Mucosa of stomach (tissue), 1 donor: ENCODE results near the gene EXOC5.
"Not testable (repeated sequence)": the region's sequence is repeated elsewhere in the genome, so short reads cannot be mapped to it uniquely, and the experiment has no call there.

Source experiments
- H3K27me3 ChIP-seq: one replicate; pipeline ENCODE4 v1.7.0; 2013; ENCODE audit warnings: mild to moderate bottlenecking, low read length; ENCODE audit not compliant: control insufficient read depth, insufficient read depth
- H3K36me3 ChIP-seq: one replicate; pipeline ENCODE4 v1.7.0; 2013; ENCODE audit warnings: low read length; ENCODE audit not compliant: control insufficient read depth, insufficient read depth
- H3K4me1 ChIP-seq: one replicate; pipeline ENCODE4 v1.7.0; 2013; ENCODE audit warnings: mild to moderate bottlenecking, low read length; ENCODE audit not compliant: control insufficient read depth, insufficient read depth
- H3K4me3 ChIP-seq: one replicate; pipeline ENCODE4 v1.7.0; 2013; ENCODE audit warnings: low read length
- H3K9ac ChIP-seq: one replicate; pipeline ENCODE4 v1.7.0; 2013; ENCODE audit warnings: mild to moderate bottlenecking, low read length, moderate library complexity
- H3K9me3 ChIP-seq: one replicate; pipeline ENCODE4 v1.7.0; 2013; ENCODE audit warnings: mild to moderate bottlenecking, low read length, moderate library complexity; ENCODE audit not compliant: control insufficient read depth
- donor health status: Pancreatic carcinoma.

The EXOC5 gene

GRCh38 chr14:57287745-57288144, 19.0 kb upstream of the EXOC5 start:
- no peaks in the 10 kb centered on the region for H3K4me1 ChIP-seq
- no peaks in the 10 kb centered on the region for H3K36me3 ChIP-seq
- H3K9me3 ChIP-seq, result no peaks in the 10 kb centered on the region

GRCh38 chr14:57277062-57277461, 8.4 kb upstream of the EXOC5 start:
- H3K4me3 ChIP-seq, result no peak overlapping the region
- peaks cover 5% of the 10 kb centered on the region for H3K36me3 ChIP-seq
- no peaks in the 10 kb centered on the region for H3K27me3 ChIP-seq
- H3K9ac ChIP-seq, result no peak overlapping the region
- H3K9me3 ChIP-seq, result no peaks in the 10 kb centered on the region
- no peaks in the 10 kb centered on the region for H3K4me1 ChIP-seq

More at GRCh38 chr14:57287745-57288144, 19.0 kb upstream of the EXOC5 start:
- Histone ChIP-seq H3K27me3 (no peaks in the 10 kb centered on the region), H3K4me3 (no peak overlapping the region), H3K9ac (no peak overlapping the region)

- Histone ChIP-seq H3K9ac (no peak overlapping the region), H3K4me3 (no peak overlapping the region), H3K36me3 (no peaks in the 10 kb centered on the region)
Observed at GRCh38 chr14:57275023-57275664, 6.4 kb upstream of the EXOC5 start.

DNA sequence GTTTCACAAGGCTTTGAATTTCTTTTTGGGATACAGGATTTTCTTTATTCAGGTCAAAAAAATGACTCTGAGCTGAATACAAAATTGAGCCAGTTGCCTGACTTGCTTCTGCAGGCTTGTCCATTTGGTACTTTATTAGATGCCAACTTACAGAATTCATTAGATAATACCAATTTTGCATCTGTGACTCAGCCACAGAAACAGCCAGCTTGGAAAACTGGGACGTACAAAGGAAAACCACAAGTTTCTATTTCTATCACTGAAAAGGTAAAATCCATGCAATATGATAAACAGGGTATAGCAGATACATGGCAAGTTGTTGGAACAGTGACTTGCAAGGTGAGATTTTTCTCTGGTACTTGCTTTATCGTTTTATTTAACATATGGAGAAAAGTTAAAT, 5.8 kb upstream of the EXOC5 start:
- no peak overlapping the region for H3K9ac ChIP-seq

More at GRCh38 chr14:57275023-57275664, 6.4 kb upstream of the EXOC5 start:
- H3K27me3 ChIP-seq, result no peaks in the 10 kb centered on the region
- H3K9me3 ChIP-seq, result no peaks in the 10 kb centered on the region
- H3K4me1 ChIP-seq, result peaks cover 8% of the 10 kb centered on the region

DNA sequence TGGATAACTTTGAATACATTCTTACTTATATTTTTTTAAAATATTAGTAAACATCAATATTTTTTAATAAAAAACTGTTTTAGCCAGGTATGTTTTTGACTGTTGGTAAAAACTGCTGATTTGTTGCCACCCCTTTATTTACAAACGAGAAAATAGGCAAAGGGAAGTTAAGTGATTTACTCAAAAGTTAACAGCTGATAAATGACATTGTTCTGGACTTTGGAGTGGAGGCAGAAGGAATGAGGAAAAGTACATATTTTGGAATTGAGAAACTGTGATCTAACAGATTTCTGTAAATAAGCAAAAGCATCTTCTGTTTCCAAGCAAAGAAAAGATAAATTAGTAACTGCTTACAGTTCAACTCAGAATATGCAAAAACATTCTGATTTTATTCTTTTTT, 4.5 kb upstream of the EXOC5 start:
- H3K9me3 ChIP-seq, result no peaks in the 10 kb centered on the region
- H3K4me3 ChIP-seq, result no peak overlapping the region
- H3K36me3 ChIP-seq, result no peaks in the 10 kb centered on the region
- H3K9ac ChIP-seq, result no peak overlapping the region
- peaks cover 9% of the 10 kb centered on the region for H3K4me1 ChIP-seq
- H3K27me3 ChIP-seq, result no peaks in the 10 kb centered on the region

More for the DNA sequence above, 5.8 kb upstream of the EXOC5 start:
- Histone ChIP-seq H3K36me3 (no peaks in the 10 kb centered on the region), H3K4me1 (peaks cover 9% of the 10 kb centered on the region), H3K9me3 (no peaks in the 10 kb centered on the region), H3K27me3 (no peaks in the 10 kb centered on the region), H3K4me3 (no peak overlapping the region)

GRCh38 chr14:57266065-57266464, 2.6 kb downstream of the EXOC5 start:
- Histone ChIP-seq H3K9me3 (no peaks in the 10 kb centered on the region), H3K27me3 (no peaks in the 10 kb centered on the region), H3K4me3 (no peak overlapping the region)

GRCh38 chr14:57262117-57262516, 6.6 kb downstream of the EXOC5 start:
- Histone ChIP-seq H3K4me3 (no peak overlapping the region), H3K9me3 (no peaks in the 10 kb centered on the region), H3K27me3 (no peaks in the 10 kb centered on the region), H3K9ac (no peak overlapping the region), H3K36me3 (no peaks in the 10 kb centered on the region), H3K4me1 (no peaks in the 10 kb centered on the region)

More at GRCh38 chr14:57266065-57266464, 2.6 kb downstream of the EXOC5 start:
- no peak overlapping the region for H3K9ac ChIP-seq
- H3K36me3 ChIP-seq, result no peaks in the 10 kb centered on the region
- H3K4me1 ChIP-seq, result peaks cover 9% of the 10 kb centered on the region

DNA sequence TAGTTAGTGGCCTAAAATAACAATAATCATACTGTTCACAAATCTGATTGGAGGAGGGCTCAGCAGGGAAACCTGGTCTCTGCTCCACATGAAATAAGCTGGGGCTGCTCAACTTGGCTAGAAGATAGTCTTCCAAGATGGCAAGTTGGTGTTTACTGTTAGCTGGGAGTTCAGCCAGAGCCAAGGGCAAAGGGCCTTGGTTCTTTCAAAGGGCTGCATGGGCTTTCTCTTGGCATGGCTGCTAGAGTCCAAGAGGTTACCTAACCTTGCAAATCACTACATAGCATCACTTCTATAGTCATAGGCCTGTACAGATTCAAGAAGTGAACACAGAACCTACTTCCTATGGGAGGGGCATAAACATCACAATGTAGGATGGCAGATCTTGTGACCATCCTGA, 7.1 kb downstream of the EXOC5 start:
- Histone ChIP-seq H3K9me3 (no peaks in the 10 kb centered on the region), H3K9ac (no peak overlapping the region), H3K4me3 (no peak overlapping the region), H3K36me3 (no peaks in the 10 kb centered on the region), H3K4me1 (no peaks in the 10 kb centered on the region), H3K27me3 (no peaks in the 10 kb centered on the region)

GRCh38 chr14:57259672-57260071, 9.0 kb downstream of the EXOC5 start:
- H3K4me1 ChIP-seq, result no peaks in the 10 kb centered on the region
- H3K36me3 ChIP-seq, result no peaks in the 10 kb centered on the region
- H3K9me3 ChIP-seq, result no peaks in the 10 kb centered on the region
- H3K4me3 ChIP-seq, result no peak overlapping the region
- no peaks in the 10 kb centered on the region for H3K27me3 ChIP-seq
- no peak overlapping the region for H3K9ac ChIP-seq

GRCh38 chr14:57258221-57258620, 10.5 kb downstream of the EXOC5 start:
- not testable (repeated sequence) for H3K36me3 ChIP-seq, H3K4me1 ChIP-seq, H3K4me3 ChIP-seq, H3K9me3 ChIP-seq, H3K9ac ChIP-seq, H3K27me3 ChIP-seq

DNA sequence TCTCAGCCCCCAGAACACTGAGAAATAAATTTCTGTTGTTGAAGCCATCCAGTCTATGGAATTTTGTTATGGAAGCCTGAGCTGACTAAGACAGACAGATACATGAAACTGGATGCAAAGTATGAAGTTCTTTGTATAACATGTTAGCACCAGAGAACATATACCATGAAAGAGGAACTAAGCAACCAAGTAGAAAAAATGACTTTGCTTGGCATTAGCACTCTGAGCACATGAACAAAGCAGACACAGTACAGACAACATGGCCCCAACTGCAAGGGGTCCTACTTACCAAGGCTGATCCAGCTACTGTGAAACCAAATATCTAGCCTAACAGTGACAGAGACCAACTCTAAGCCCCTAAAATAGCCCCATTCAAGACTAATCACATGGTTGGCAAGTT, 13.8 kb downstream of the EXOC5 start:
- Histone ChIP-seq H3K4me1 (no peaks in the 10 kb centered on the region), H3K4me3 (no peak overlapping the region), H3K9ac (no peak overlapping the region), H3K27me3 (no peaks in the 10 kb centered on the region), H3K9me3 (no peaks in the 10 kb centered on the region), H3K36me3 (no peaks in the 10 kb centered on the region)

GRCh38 chr14:57246933-57247657, 21.6 kb downstream of the EXOC5 start:
- H3K4me3 ChIP-seq, result no peak overlapping the region
- no peak overlapping the region for H3K9ac ChIP-seq
- no peaks in the 10 kb centered on the region for H3K27me3 ChIP-seq
- no peaks in the 10 kb centered on the region for H3K9me3 ChIP-seq
- no peaks in the 10 kb centered on the region for H3K4me1 ChIP-seq
- H3K36me3 ChIP-seq, result no peaks in the 10 kb centered on the region
